GM12878 (cell line): ENCODE results near the gene SCP2. TPM values are rescaled to one million over a fixed set of nuclear protein-coding genes. Genes with fewer than 3 reads are reported as not detected.

Source experiments
- ATAC-seq: fragments of 200-7000 bp; cut with Tn5 transposase; 3 replicates; pipeline ENCODE4 v1.9.1; 2020; ENCODE audit warnings: mild to moderate bottlenecking, moderate library complexity
- BruUV-seq: library from RNA; stranded (reverse); fragments of 400-500 nt; replicated peaks from 2 replicates; lab custom pipeline; 2021; lab: Mats Ljungman, UMichigan
- CTCF ChIA-PET: fragments of 300-600 bp; sonication (Branson Sonifier 250); formaldehyde crosslinking; extraction: SDS; loops from one replicate; lab custom pipeline; 2021; ENCODE audit warnings: inconsistent platforms; lab: Yijun Ruan, JAX
- POLR2A ChIA-PET: fragments of 350-600 bp; formaldehyde crosslinking; extraction: SDS; loops from one replicate; lab custom pipeline; 2021; ENCODE audit warnings: inconsistent platforms; lab: Charles Lee
- RAD21 ChIA-PET: fragments of 300-600 bp; sonication (Branson Sonifier 250); formaldehyde crosslinking; loops from one replicate; lab custom pipeline; 2023; ENCODE audit warnings: antibody characterized with exemption; ENCODE audit not compliant: unreplicated experiment; lab: Charles Lee
- SMC1A ChIA-PET: fragments of 300-600 bp; sonication (Branson Sonifier 250); formaldehyde crosslinking; loops from one replicate; lab custom pipeline; 2023; ENCODE audit not compliant: unreplicated experiment, uncharacterized antibody; lab: Charles Lee
- DNase-seq: peaks from one replicate; pipeline ENCODE4 v3.0.0-alpha.2; 2011; ENCODE audit warnings: low read depth, low spot score
- FAIRE-seq: peaks from 3 replicates; lab custom pipeline; 2011; peaks lifted over from hg19 to GRCh38; lab: Jason Lieb, UNC
- H2AFZ ChIP-seq: 2 replicates; pipeline ENCODE4 v1.6.0; 2011; ENCODE audit warnings: low read depth, low read length, control low read depth; ENCODE audit not compliant: control insufficient read depth
- H3K27ac ChIP-seq: 2 replicates; pipeline ENCODE4 v1.5.1; 2011; ENCODE audit warnings: control low read depth; ENCODE audit not compliant: control insufficient read depth, insufficient read depth
- H3K27me3 ChIP-seq, 2 experiments: replicated peaks in 1 of 2; 2 replicates each; pipeline versions ENCODE4 v1.6.0 to v1.6.1; 2011; ENCODE audit warnings: low read length in 1 of 2; ENCODE audit not compliant: control insufficient read depth in 2 of 2, insufficient read depth in 2 of 2
- H3K36me3 ChIP-seq, 2 experiments: 2 replicates each; pipeline ENCODE4 v1.5.1; 2011; ENCODE audit warnings: low read length in 1 of 2; ENCODE audit not compliant: control insufficient read depth in 2 of 2, insufficient read depth in 2 of 2
- H3K4me1 ChIP-seq: 2 replicates; pipeline ENCODE4 v1.6.1; 2011; ENCODE audit warnings: mild to moderate bottlenecking, low read length, moderate library complexity, mixed read lengths; ENCODE audit not compliant: control insufficient read depth, insufficient read depth
- H3K4me2 ChIP-seq: 2 replicates; pipeline ENCODE4 v1.6.0; 2011; ENCODE audit warnings: control low read depth; ENCODE audit not compliant: control insufficient read depth, insufficient read depth
- H3K4me3 ChIP-seq: fragments of 200-600 bp; sonication (generic); 2 replicates; pipeline ENCODE4 v1.5.1; 2016
- H3K79me2 ChIP-seq: 2 replicates; pipeline ENCODE4 v1.6.0; 2011; ENCODE audit warnings: low read length; ENCODE audit not compliant: control insufficient read depth, insufficient read depth
- H3K9ac ChIP-seq: 2 replicates; pipeline ENCODE4 v1.8.0; 2011; ENCODE audit warnings: low read length, control low read depth, mixed read lengths; ENCODE audit not compliant: control insufficient read depth, insufficient read depth
- H3K9me3 ChIP-seq: replicated peaks from 3 replicates; pipeline ENCODE4 v1.5.1; 2011; ENCODE audit warnings: mild to moderate bottlenecking, low read length; ENCODE audit not compliant: control insufficient read depth, insufficient read depth
- H4K20me1 ChIP-seq: 2 replicates; pipeline ENCODE4 v1.6.0; 2011; ENCODE audit not compliant: control insufficient read depth, insufficient read depth
- CHD2 ChIP-seq: IDR thresholded peaks from 2 replicates; pipeline ENCODE4 v1.6.1; 2011; ENCODE audit warnings: low read depth, low read length, improper control_type of control experiment, borderline replicate concordance
- ESRRA ChIP-seq: IDR thresholded peaks from 2 replicates; pipeline ENCODE4 v1.6.1; 2012; ENCODE audit warnings: mild to moderate bottlenecking, low read length, improper control_type of control experiment
- FOXK2 ChIP-seq: fragments of 450-650 bp; IDR thresholded peaks from 2 replicates; pipeline ENCODE4 v1.6.1; 2017; ENCODE audit warnings: mild to moderate bottlenecking, moderate library complexity
- HCFC1 ChIP-seq: fragments of 150-350 bp; IDR thresholded peaks from 2 replicates; pipeline ENCODE4 v1.6.1; 2014; ENCODE audit warnings: low read length
- KAT2A ChIP-seq: conservative IDR thresholded peaks from 2 replicates; pipeline ENCODE4 v1.6.1; 2011; ENCODE audit warnings: low read depth, low read length; ENCODE audit not compliant: control insufficient read depth
- LARP7 ChIP-seq: fragments of 450-650 bp; IDR thresholded peaks from 2 replicates; pipeline ENCODE4 v1.6.1; 2017; ENCODE audit warnings: mild to moderate bottlenecking
- NFYB ChIP-seq: IDR thresholded peaks from 2 replicates; pipeline ENCODE4 v1.6.1; 2011; ENCODE audit warnings: low read depth, mild to moderate bottlenecking, low read length, improper control_type of control experiment, moderate library complexity; ENCODE audit not compliant: insufficient read depth
- NKRF ChIP-seq: fragments of 450-650 bp; conservative IDR thresholded peaks from 2 replicates; pipeline ENCODE4 v1.6.1; 2017; ENCODE audit warnings: mild to moderate bottlenecking, moderate library complexity
- NRF1 ChIP-seq: conservative IDR thresholded peaks from 2 replicates; pipeline ENCODE4 v1.6.1; 2011; ENCODE audit warnings: mild to moderate bottlenecking, low read depth, low read length, improper control_type of control experiment
- PRDM15 ChIP-seq: fragments of 450-650 bp; formaldehyde crosslinking; IDR thresholded peaks from 2 replicates; pipeline ENCODE4 v1.4.0; 2020; ENCODE audit warnings: mild to moderate bottlenecking, moderate library complexity
- SMARCA5 ChIP-seq: fragments of 450-650 bp; IDR thresholded peaks from 2 replicates; pipeline ENCODE4 v1.6.1; 2017; ENCODE audit warnings: mild to moderate bottlenecking
- ZBTB11 ChIP-seq: fragments of 450-650 bp; formaldehyde crosslinking; IDR thresholded peaks from 2 replicates; pipeline ENCODE4 v1.5.0; 2022; ENCODE audit warnings: mild to moderate bottlenecking, missing genetic modification characterization
- ZSCAN29 ChIP-seq: fragments of 450-650 bp; IDR thresholded peaks from 2 replicates; pipeline ENCODE4 v1.6.1; 2017; ENCODE audit warnings: mild to moderate bottlenecking, moderate library complexity
- WGBS: methylation state at CpG from one replicate; pipeline ENCODE4 v1.1.6; 2016; ENCODE audit warnings: low lambda C conversion rate; ENCODE audit not compliant: insufficient replicate concordance, insufficient coverage; ENCODE audit errors: missing lambda C conversion rate; 5-methylcytosine and 5-hydroxymethylcytosine counted together
- in situ Hi-C: fragments of 300-500 bp; cut with MboI; formaldehyde crosslinking; loops from 9 replicates; pipeline ENCODE4 v1.14.3; 2018; ENCODE audit warnings: mixed read lengths
- intact Hi-C: fragments of 100-400 bp; cut with micrococcal nuclease; formaldehyde crosslinking; loops from one replicate; pipeline ENCODE4 v1.14.2; 2022; ENCODE audit not compliant: unreplicated experiment
- polyA plus RNA-seq, 11 experiments: library from polyadenylated mRNA; depleted of rRNA in 4 of 11; unstranded in 6 of 11; stranded (reverse) in 5 of 11; fragments of >200 nt; fragmentation: Nextera tagmentation in 4 of 11; fragmentation: Illumina TruSeq in 1 of 11; extraction: Ambion mirVana in 4 of 11; extraction: Trizol in 1 of 11; gene quantifications; 1 replicate in 1 of 11; 2 replicates in 10 of 11; pipeline versions ENCODE4 v1.2.1 to v1.2.3, GENCODE V29; 2011 to 2016; ENCODE audit warnings: inconsistent platforms in 2 of 11, missing spikeins in 2 of 11, low read depth in 1 of 11
- total RNA-seq, 4 experiments: library from RNA; depleted of rRNA in 3 of 4; stranded (reverse); fragments of >200 nt in 3 of 4; fragmentation: Illumina TruSeq in 1 of 4; extraction: Trizol in 1 of 4; gene quantifications; 2 replicates each; pipeline versions ENCODE4 v1.2.1 to v1.2.3, GENCODE V29; 2013 to 2021

The SCP2 gene
- total and polyA plus RNA-seq, 10 of the 15 experiments (the other 5 are each of a cell fraction or from before 2014, with no cell fraction given) = 74.3 to 327 (median 127) TPM

GRCh38 chr1:52906135-52906603 is 20.9 kb upstream of the SCP2 start:
- no peak overlapping the region for H3K9ac ChIP-seq
- no peak for FAIRE-seq
- in situ Hi-C loops = loop anchor here (25.0 kb wide), 1 partner anchor 281 kb away; the partner anchor contains the start of gene CPT2
- H4K20me1 ChIP-seq = no peaks in the 10 kb centered on the region
- intact Hi-C loops = no loop called here
- no peak for ATAC-seq
- WGBS = 95% methylated on average over 6 of the region's 6 CpGs
- no peaks in the 10 kb centered on the region for H3K79me2 ChIP-seq
- no peaks in the 10 kb centered on the region; a peak in 1 of 4 replicates for H3K36me3 ChIP-seq
- ChIA-PET RAD21 (no interaction called here), POLR2A (interaction anchor here (0.6 to 1.2 kb wide), 2 partner anchors 16 to 265 kb away, joined by 3 to 4 read pairs; no protein-coding TSS in a partner anchor), CTCF (interaction anchor here (0.7 to 2.8 kb wide), 7 partner anchors 11 to 279 kb away, joined by 3 to 17 read pairs (median 3); no protein-coding TSS in a partner anchor), SMC1A (interaction anchor here (0.7 to 1.6 kb wide), 2 partner anchors 11 to 38 kb away, joined by 3 to 5 read pairs; no protein-coding TSS in a partner anchor)
- H3K27ac ChIP-seq = no peak overlapping the region
- no TSS peak for BruUV-seq
- H3K4me2 ChIP-seq = no peak overlapping the region
- H3K9me3 ChIP-seq = no peaks in the 10 kb centered on the region
- no peak overlapping the region for H3K4me3 ChIP-seq
- no peaks in the 10 kb centered on the region for H3K4me1 ChIP-seq
- no peak for DNase-seq
- H2AFZ ChIP-seq = no peak overlapping the region
- H3K27me3 ChIP-seq = no peaks in the 10 kb centered on the region
- TF ChIP-seq ZSCAN29 = no peak
- TF ChIP-seq PRDM15 (CRISPR knock-in tag) = no peak
- no peak for TF ChIP-seq NFYB
- TF ChIP-seq FOXK2 = no peak
- TF ChIP-seq KAT2A = no peak
- TF ChIP-seq CHD2 = no peak
- no peak for TF ChIP-seq NKRF
- TF ChIP-seq LARP7 = no peak
- TF ChIP-seq NRF1 = no peak
- no peak for TF ChIP-seq ZBTB11 (CRISPR knock-in tag)
- no peak for TF ChIP-seq SMARCA5
- TF ChIP-seq HCFC1 = no peak
- TF ChIP-seq ESRRA = no peak
